HG03159 (cell line): Measurements from ENCODE around the gene WDR35.
"Not testable (repeated sequence)": the region's sequence is repeated elsewhere in the genome, so short reads cannot be mapped to it uniquely, and the experiment has no call there.

ENCODE experiments used
- ATAC-seq: cut with Tn5 transposase; IDR thresholded peaks from one replicate; pipeline ENCODE4 v1.9.1; 2021; ENCODE audit warnings: mild to moderate bottlenecking, moderate library complexity; ENCODE audit not compliant: unreplicated experiment

The WDR35 gene

GRCh38 chr2:19897623-19898245 is 92.2 kb downstream of the WDR35 start:
- ATAC-seq, result no peak

GRCh38 chr2:19895535-19895934 is 94.4 kb downstream of the WDR35 start:
- ATAC-seq, result no peak

- ATAC-seq, result peak; percentile 8
Observed at GRCh38 chr2:19894134-19894792, 95.6 kb downstream of the WDR35 start.

GRCh38 chr2:19893520-19894133 is 96.3 kb downstream of the WDR35 start:
- ATAC-seq, result peak; percentile 73

GRCh38 chr2:19891971-19892370 is 97.9 kb downstream of the WDR35 start:
- not testable (repeated sequence) for ATAC-seq

GRCh38 chr2:19890104-19890503 is 99.8 kb downstream of the WDR35 start:
- ATAC-seq, result no peak

- ATAC-seq, result no peak
Observed at GRCh38 chr2:19888831-19889230, 101.1 kb downstream of the WDR35 start.

GRCh38 chr2:19887510-19887909 is 102.4 kb downstream of the WDR35 start:
- ATAC-seq, result no peak

GRCh38 chr2:19886261-19886660 is 103.6 kb downstream of the WDR35 start:
- ATAC-seq, result no peak

GRCh38 chr2:19885791-19886190 is 104.1 kb downstream of the WDR35 start:
- ATAC-seq, result no peak

- no peak for ATAC-seq
Observed at GRCh38 chr2:19883971-19884720, 105.8 kb downstream of the WDR35 start.

GRCh38 chr2:19883486-19883885 is 106.4 kb downstream of the WDR35 start:
- ATAC-seq, result no peak

- no peak for ATAC-seq
Observed at GRCh38 chr2:19882286-19882685, 107.6 kb downstream of the WDR35 start.

GRCh38 chr2:19881908-19882265 is 108.0 kb downstream of the WDR35 start:
- ATAC-seq, result no peak

GRCh38 chr2:19881221-19881907 is 108.5 kb downstream of the WDR35 start:
- no peak for ATAC-seq

GRCh38 chr2:19880191-19880590 is 109.7 kb downstream of the WDR35 start:
- ATAC-seq, result not testable (repeated sequence)

- ATAC-seq, result no peak
Observed at GRCh38 chr2:19879120-19879519, 110.8 kb downstream of the WDR35 start.

GRCh38 chr2:19878268-19879046 is 111.4 kb downstream of the WDR35 start:
- no peak for ATAC-seq

GRCh38 chr2:19876751-19877150 is 113.2 kb downstream of the WDR35 start:
- ATAC-seq, result no peak

- no peak for ATAC-seq
Observed at GRCh38 chr2:19875280-19875679, 114.6 kb downstream of the WDR35 start.
